ENCODE measurements around the gene TRPM5.

TRPM5 gene

GRCh38 chr11:2426826-2427521, 17.3 kb downstream of the TRPM5 start:
- no peak overlapping the region for H3K4me3 ChIP-seq (ENCODE audit: low read length)
- no peaks in the 10 kb centered on the region for H3K9me3 ChIP-seq (ENCODE audit: control insufficient read depth, low read length)
- no peaks in the 10 kb centered on the region for H3K36me3 ChIP-seq (ENCODE audit: control insufficient read depth, insufficient read depth, low read length)
- H3K9ac ChIP-seq (ENCODE audit: low read length), result no peak overlapping the region
- no peaks in the 10 kb centered on the region for H3K27me3 ChIP-seq (ENCODE audit: control insufficient read depth, insufficient read depth, low read length)
- H3K4me1 ChIP-seq (ENCODE audit: control insufficient read depth, insufficient read depth, low read length), result peaks cover 13% of the 10 kb centered on the region

GRCh38 chr11:2426221-2426620, 18.1 kb downstream of the TRPM5 start:
- Histone ChIP-seq H3K9me3 (ENCODE audit: control insufficient read depth, low read length) (no peaks in the 10 kb centered on the region), H3K4me3 (ENCODE audit: low read length) (no peak overlapping the region)

GRCh38 chr11:2425506-2425905, 18.8 kb downstream of the TRPM5 start:
- peaks cover 19% of the 10 kb centered on the region for H3K4me1 ChIP-seq (ENCODE audit: control insufficient read depth, insufficient read depth, low read length)
- H3K4me3 ChIP-seq (ENCODE audit: low read length), result no peak overlapping the region
- H3K9ac ChIP-seq (ENCODE audit: low read length), result no peak overlapping the region
- H3K36me3 ChIP-seq (ENCODE audit: control insufficient read depth, insufficient read depth, low read length), result no peaks in the 10 kb centered on the region
- H3K9me3 ChIP-seq (ENCODE audit: control insufficient read depth, low read length), result no peaks in the 10 kb centered on the region
- peaks cover 7% of the 10 kb centered on the region for H3K27me3 ChIP-seq (ENCODE audit: control insufficient read depth, insufficient read depth, low read length)

More at GRCh38 chr11:2426221-2426620, 18.1 kb downstream of the TRPM5 start:
- H3K36me3 ChIP-seq (ENCODE audit: control insufficient read depth, insufficient read depth, low read length), result no peaks in the 10 kb centered on the region
- H3K27me3 ChIP-seq (ENCODE audit: control insufficient read depth, insufficient read depth, low read length), result peaks cover 2% of the 10 kb centered on the region
- H3K4me1 ChIP-seq (ENCODE audit: control insufficient read depth, insufficient read depth, low read length), result peaks cover 13% of the 10 kb centered on the region
- H3K9ac ChIP-seq (ENCODE audit: low read length), result no peak overlapping the region

- no peaks in the 10 kb centered on the region for H3K36me3 ChIP-seq (ENCODE audit: control insufficient read depth, insufficient read depth, low read length)
- H3K9me3 ChIP-seq (ENCODE audit: control insufficient read depth, low read length), result no peaks in the 10 kb centered on the region
- H3K4me3 ChIP-seq (ENCODE audit: low read length), result no peak overlapping the region
- peaks cover 20% of the 10 kb centered on the region for H3K4me1 ChIP-seq (ENCODE audit: control insufficient read depth, insufficient read depth, low read length)
- no peak overlapping the region for H3K9ac ChIP-seq (ENCODE audit: low read length)
- H3K27me3 ChIP-seq (ENCODE audit: control insufficient read depth, insufficient read depth, low read length), result peaks cover 7% of the 10 kb centered on the region
Observed at GRCh38 chr11:2424811-2425495, 19.4 kb downstream of the TRPM5 start.

- no peak overlapping the region for H3K9ac ChIP-seq (ENCODE audit: low read length)
- no peaks in the 10 kb centered on the region for H3K36me3 ChIP-seq (ENCODE audit: control insufficient read depth, insufficient read depth, low read length)
- H3K27me3 ChIP-seq (ENCODE audit: control insufficient read depth, insufficient read depth, low read length), result peaks cover 7% of the 10 kb centered on the region
Observed at GRCh38 chr11:2423157-2424025, 20.9 kb downstream of the TRPM5 start.

GRCh38 chr11:2422461-2423156, 21.7 kb downstream of the TRPM5 start:
- Histone ChIP-seq H3K4me3 (ENCODE audit: low read length) (no peak overlapping the region), H3K9ac (ENCODE audit: low read length) (no peak overlapping the region), H3K4me1 (ENCODE audit: control insufficient read depth, insufficient read depth, low read length) (peaks cover 19% of the 10 kb centered on the region), H3K27me3 (ENCODE audit: control insufficient read depth, insufficient read depth, low read length) (peaks cover 7% of the 10 kb centered on the region), H3K36me3 (ENCODE audit: control insufficient read depth, insufficient read depth, low read length) (no peaks in the 10 kb centered on the region), H3K9me3 (ENCODE audit: control insufficient read depth, low read length) (no peaks in the 10 kb centered on the region)

More at GRCh38 chr11:2423157-2424025, 20.9 kb downstream of the TRPM5 start:
- Histone ChIP-seq H3K4me1 (ENCODE audit: control insufficient read depth, insufficient read depth, low read length) (peaks cover 20% of the 10 kb centered on the region), H3K9me3 (ENCODE audit: control insufficient read depth, low read length) (no peaks in the 10 kb centered on the region), H3K4me3 (ENCODE audit: low read length) (no peak overlapping the region)

GRCh38 chr11:2421996-2422395, 22.3 kb downstream of the TRPM5 start:
- Histone ChIP-seq H3K27me3 (ENCODE audit: control insufficient read depth, insufficient read depth, low read length) (peaks cover 7% of the 10 kb centered on the region), H3K4me3 (ENCODE audit: low read length) (no peak overlapping the region), H3K9ac (ENCODE audit: low read length) (no peak overlapping the region), H3K36me3 (ENCODE audit: control insufficient read depth, insufficient read depth, low read length) (no peaks in the 10 kb centered on the region), H3K9me3 (ENCODE audit: control insufficient read depth, low read length) (no peaks in the 10 kb centered on the region), H3K4me1 (ENCODE audit: control insufficient read depth, insufficient read depth, low read length) (peaks cover 13% of the 10 kb centered on the region)

DNA sequence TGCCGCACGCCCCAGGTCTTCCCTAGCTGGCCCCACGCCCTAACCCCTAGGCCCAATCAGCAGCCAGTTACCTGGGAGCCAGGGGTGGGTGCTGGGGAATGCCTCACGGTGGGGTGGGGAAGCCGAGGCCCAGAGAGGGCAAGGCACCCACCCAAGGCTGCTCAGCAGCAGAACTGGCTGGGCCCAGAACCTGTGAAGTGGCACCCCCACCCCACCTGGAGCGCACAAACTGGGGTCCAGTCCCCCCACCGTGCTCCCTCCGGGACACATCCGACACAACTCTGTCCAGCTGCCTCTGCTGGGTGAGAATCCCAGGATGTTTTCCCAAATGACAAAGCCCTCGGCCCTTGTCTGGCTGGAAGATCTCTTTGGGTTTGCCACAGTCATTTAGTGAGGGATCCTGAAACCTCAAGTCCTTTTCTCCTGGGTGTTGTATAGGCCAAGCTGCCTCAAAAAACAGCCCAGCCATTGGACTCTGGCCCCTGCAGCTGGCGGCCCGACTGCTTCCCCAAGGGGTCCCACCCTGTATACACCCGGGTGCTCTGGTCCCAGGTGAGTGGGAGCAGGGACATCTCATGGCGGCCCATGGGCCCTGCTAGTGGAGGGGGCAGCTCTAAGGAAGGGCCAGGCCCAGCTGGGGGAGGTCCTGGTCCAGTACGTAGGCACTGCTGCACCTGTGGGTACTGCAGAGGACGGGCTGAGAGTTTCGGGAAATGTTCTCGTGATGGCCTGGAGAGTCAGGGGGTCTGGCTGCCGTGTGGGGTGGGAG, 22.9 kb downstream of the TRPM5 start:
- Histone ChIP-seq H3K4me1 (ENCODE audit: control insufficient read depth, insufficient read depth, low read length) (peaks cover 7% of the 10 kb centered on the region), H3K36me3 (ENCODE audit: control insufficient read depth, insufficient read depth, low read length) (no peaks in the 10 kb centered on the region), H3K9me3 (ENCODE audit: control insufficient read depth, low read length) (no peaks in the 10 kb centered on the region), H3K4me3 (ENCODE audit: low read length) (no peak overlapping the region), H3K27me3 (ENCODE audit: control insufficient read depth, insufficient read depth, low read length) (peaks cover 7% of the 10 kb centered on the region), H3K9ac (ENCODE audit: low read length) (no peak overlapping the region)

GRCh38 chr11:2420502-2421225, 23.6 kb downstream of the TRPM5 start:
- Histone ChIP-seq H3K4me3 (ENCODE audit: low read length) (no peak overlapping the region), H3K9ac (ENCODE audit: low read length) (peak overlapping the region; percentile 53)

GRCh38 chr11:2419638-2420501, 24.4 kb downstream of the TRPM5 start:
- Histone ChIP-seq H3K36me3 (ENCODE audit: control insufficient read depth, insufficient read depth, low read length) (no peaks in the 10 kb centered on the region), H3K9ac (ENCODE audit: low read length) (peak overlapping the region; percentile 53), H3K4me3 (ENCODE audit: low read length) (no peak overlapping the region), H3K9me3 (ENCODE audit: control insufficient read depth, low read length) (no peaks in the 10 kb centered on the region), H3K27me3 (ENCODE audit: control insufficient read depth, insufficient read depth, low read length) (peaks cover 7% of the 10 kb centered on the region), H3K4me1 (ENCODE audit: control insufficient read depth, insufficient read depth, low read length) (peaks cover 7% of the 10 kb centered on the region)

More at GRCh38 chr11:2420502-2421225, 23.6 kb downstream of the TRPM5 start:
- peaks cover 7% of the 10 kb centered on the region for H3K4me1 ChIP-seq (ENCODE audit: control insufficient read depth, insufficient read depth, low read length)
- no peaks in the 10 kb centered on the region for H3K9me3 ChIP-seq (ENCODE audit: control insufficient read depth, low read length)
- no peaks in the 10 kb centered on the region for H3K36me3 ChIP-seq (ENCODE audit: control insufficient read depth, insufficient read depth, low read length)
- peaks cover 7% of the 10 kb centered on the region for H3K27me3 ChIP-seq (ENCODE audit: control insufficient read depth, insufficient read depth, low read length)
